Mucosa of gallbladder (tissue), 1 donor: Measurements from ENCODE around the gene VIPR2. TPM values are rescaled to one million over a fixed set of nuclear protein-coding genes. Genes with fewer than 3 reads are reported as not detected.

Experiments used
- DNase-seq: peaks from one replicate; pipeline ENCODE4 v3.0.0-alpha.2; 2020; ENCODE audit warnings: low spot score
- total RNA-seq: library from RNA; stranded (reverse); gene quantifications from one replicate; pipeline ENCODE4 v1.2.1, GENCODE V29; 2021
- donor health status: DM: no; HTN: no; CAD: no.

VIPR2 gene
- total RNA-seq, 1 donor from 2014 or later: 7.3 TPM

- no peak for DNase-seq
These were observed 23.6 kb downstream of the VIPR2 start for GRCh38 chr7:159121068-159121467.

- DNase-seq: no peak
These were observed 24.1 kb downstream of the VIPR2 start for GRCh38 chr7:159120540-159120919.

- DNase-seq: no peak
These were observed 24.7 kb downstream of the VIPR2 start for GRCh38 chr7:159119851-159120539.

- DNase-seq: no peak
These were observed 25.5 kb downstream of the VIPR2 start for GRCh38 chr7:159119026-159119741.

- DNase-seq: no peak
These were observed 26.0 kb downstream of the VIPR2 start for GRCh38 chr7:159118623-159119022.

GRCh38 chr7:159118197-159118595 lies 26.5 kb downstream of the VIPR2 start:
- DNase-seq: no peak

- DNase-seq: no peak
These were observed 27.1 kb downstream of the VIPR2 start for GRCh38 chr7:159117366-159118196.

GRCh38 chr7:159116581-159117339 lies 27.9 kb downstream of the VIPR2 start:
- DNase-seq: no peak

GRCh38 chr7:159115601-159116501 lies 28.8 kb downstream of the VIPR2 start:
- DNase-seq: no peak

- no peak for DNase-seq
These were observed 29.7 kb downstream of the VIPR2 start for GRCh38 chr7:159114981-159115380.

- DNase-seq: no peak
These were observed 30.6 kb downstream of the VIPR2 start for GRCh38 chr7:159114096-159114495.

GRCh38 chr7:159113056-159113455 lies 31.6 kb downstream of the VIPR2 start:
- DNase-seq: no peak

GRCh38 chr7:159112136-159113011 lies 32.3 kb downstream of the VIPR2 start:
- no peak for DNase-seq

- DNase-seq: no peak
These were observed 35.0 kb downstream of the VIPR2 start for GRCh38 chr7:159109653-159110035.

- DNase-seq: no peak
These were observed 35.6 kb downstream of the VIPR2 start for GRCh38 chr7:159108941-159109652.

- DNase-seq: no peak
These were observed 36.2 kb downstream of the VIPR2 start for GRCh38 chr7:159108491-159108890.

GRCh38 chr7:159107161-159107892 lies 37.3 kb downstream of the VIPR2 start:
- no peak for DNase-seq
